Transverse colon (tissue), 4 donors: ENCODE data around the gene PNISR. TPM values are rescaled to one million over a fixed set of nuclear protein-coding genes. Genes with fewer than 3 reads are reported as not detected.

Experiments
- DNase-seq: peaks from one replicate; pipeline ENCODE4 v3.0.0-alpha.2; 2019
- H3K27ac ChIP-seq, 4 donors: fragments of 200-600 bp; sonication (generic); 2 replicates each; pipeline ENCODE4 v1.5.1; 2016 to 2018; ENCODE audit warnings: inconsistent platforms in 4 of 4
- H3K27me3 ChIP-seq: fragments of 200-600 bp; sonication (generic); 2 replicates; pipeline ENCODE4 v1.5.1; 2017; ENCODE audit warnings: inconsistent platforms
- H3K36me3 ChIP-seq, 4 donors: fragments of 200-600 bp; sonication (generic); 2 replicates each; pipeline ENCODE4 v1.5.1; 2017 to 2019; ENCODE audit warnings: inconsistent platforms in 4 of 4
- H3K4me1 ChIP-seq, 4 donors: fragments of 200-600 bp; sonication (generic); 2 replicates each; pipeline ENCODE4 v1.5.1; 2017 to 2020; ENCODE audit warnings: inconsistent platforms in 4 of 4
- H3K4me3 ChIP-seq, 4 donors: fragments of 200-600 bp; sonication (generic); 1 replicate in 1 of 4; 2 replicates in 3 of 4; pipeline versions ENCODE4 v1.5.1 to v1.6.1; 2017 to 2019; ENCODE audit warnings: inconsistent platforms in 4 of 4
- H3K9me3 ChIP-seq, 2 donors: fragments of 200-600 bp; sonication (generic); 2 replicates each; pipeline ENCODE4 v1.5.1; 2017 to 2019; ENCODE audit warnings: inconsistent platforms in 2 of 2
- EP300 ChIP-seq: sonication (generic); formaldehyde crosslinking; IDR thresholded peaks from one replicate; pipeline ENCODE4 v1.6.1; 2017; ENCODE audit warnings: antibody characterized with exemption, low read depth
- POLR2A ChIP-seq: fragments of 450-650 bp; IDR thresholded peaks from one replicate; pipeline ENCODE4 v1.6.1; 2016; ENCODE audit warnings: antibody characterized with exemption, mild to moderate bottlenecking, moderate library complexity
- POLR2AphosphoS5 ChIP-seq, 3 donors: sonication (generic); formaldehyde crosslinking; IDR thresholded peaks; one replicate each; pipeline ENCODE4 v1.6.1; 2016; ENCODE audit warnings: antibody characterized with exemption in 3 of 3
- WGBS, 2 donors: methylation state at CpG; one replicate each; pipeline ENCODE4 v1.1.5; 2018; ENCODE audit warnings: low coverage in 1 of 2; 5-methylcytosine and 5-hydroxymethylcytosine counted together
- in situ Hi-C, 4 donors: fragments of 200-750 bp; cut with MboI; loops; one replicate each; pipeline versions ENCODE4 v1.15.0 to v1.15.1; 2017; ENCODE audit warnings: low sequenced_read_pairs in 3 of 4, low pct_ligation_motif_present in 1 of 4, low pct_unique_long_range_greater_than_20kb in 1 of 4
- intact Hi-C: fragments of 100-400 bp; cut with DNase I; formaldehyde crosslinking; loops from one replicate; pipeline ENCODE4 v1.15.1; 2023; ENCODE audit warnings: low total_unique reads
- total RNA-seq, 4 donors: library from RNA; depleted of rRNA; stranded (reverse); fragments of >200 nt; gene quantifications; one replicate each; pipeline ENCODE4 v1.1.0, GENCODE V29; 2016
- TF ChIP-seq, protein P1 (sequence below), 5 experiments: fragments of 200-600 bp in 3 of 5; fragments of 450-650 bp in 2 of 5; sonication (generic) in 3 of 5; IDR thresholded peaks; 1 replicate in 2 of 5; 2 replicates in 3 of 5; pipeline ENCODE4 v1.5.1; 2016 to 2017; ENCODE audit warnings: antibody characterized with exemption in 5 of 5, inconsistent platforms in 3 of 5, mild to moderate bottlenecking in 2 of 5, moderate library complexity in 1 of 5

PNISR gene
- total RNA-seq, 4 donors from 2014 or later = 118 to 374 (median 219) TPM

- Histone ChIP-seq H3K27ac (no peak overlapping the region), H3K9me3 (no peaks in the 10 kb centered on the region), H3K27me3 (no peaks in the 10 kb centered on the region), H3K36me3 (no peaks in the 10 kb centered on the region), H3K4me3 (no peak overlapping the region), H3K4me1 (no peaks in the 10 kb centered on the region)
- DNase-seq = no peak
- intact Hi-C loops = no loop called here
- TF ChIP-seq, protein P1, sequence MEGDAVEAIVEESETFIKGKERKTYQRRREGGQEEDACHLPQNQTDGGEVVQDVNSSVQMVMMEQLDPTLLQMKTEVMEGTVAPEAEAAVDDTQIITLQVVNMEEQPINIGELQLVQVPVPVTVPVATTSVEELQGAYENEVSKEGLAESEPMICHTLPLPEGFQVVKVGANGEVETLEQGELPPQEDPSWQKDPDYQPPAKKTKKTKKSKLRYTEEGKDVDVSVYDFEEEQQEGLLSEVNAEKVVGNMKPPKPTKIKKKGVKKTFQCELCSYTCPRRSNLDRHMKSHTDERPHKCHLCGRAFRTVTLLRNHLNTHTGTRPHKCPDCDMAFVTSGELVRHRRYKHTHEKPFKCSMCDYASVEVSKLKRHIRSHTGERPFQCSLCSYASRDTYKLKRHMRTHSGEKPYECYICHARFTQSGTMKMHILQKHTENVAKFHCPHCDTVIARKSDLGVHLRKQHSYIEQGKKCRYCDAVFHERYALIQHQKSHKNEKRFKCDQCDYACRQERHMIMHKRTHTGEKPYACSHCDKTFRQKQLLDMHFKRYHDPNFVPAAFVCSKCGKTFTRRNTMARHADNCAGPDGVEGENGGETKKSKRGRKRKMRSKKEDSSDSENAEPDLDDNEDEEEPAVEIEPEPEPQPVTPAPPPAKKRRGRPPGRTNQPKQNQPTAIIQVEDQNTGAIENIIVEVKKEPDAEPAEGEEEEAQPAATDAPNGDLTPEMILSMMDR (IDR thresholded peaks at IDR 0.05) = no peak
- TF ChIP-seq POLR2A (no peak), EP300 (no peak), POLR2AphosphoS5 (IDR thresholded peaks at IDR 0.05) (no peak)
- in situ Hi-C loops = no loop called here
- WGBS, 2 donors = 67 to 84% methylated on average over 3 of the region's 3 CpGs
Observed at GRCh38 chr6:99384507-99384906, 40.6 kb downstream of the PNISR start.

DNA sequence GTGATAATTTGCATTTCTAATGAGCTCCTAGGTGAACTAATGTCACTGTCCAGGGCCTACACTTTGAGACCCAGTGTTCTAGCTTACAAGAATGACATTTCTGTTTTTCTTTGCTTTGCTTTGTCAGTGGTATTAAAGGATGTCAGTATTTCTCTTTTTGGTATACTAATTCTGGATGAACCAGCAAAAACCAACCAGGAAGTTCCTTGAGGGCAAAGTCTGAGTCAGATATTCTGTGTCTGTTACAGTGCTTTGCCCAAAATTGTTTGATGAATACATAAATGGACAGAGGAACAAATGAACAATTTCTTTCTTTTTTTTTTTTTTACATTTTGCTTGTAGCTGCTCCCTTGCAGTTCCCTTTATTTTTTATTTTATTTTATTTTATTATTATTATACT is 46.5 kb downstream of the PNISR start:
- Histone ChIP-seq H3K4me1 (no peaks in the 10 kb centered on the region), H3K36me3 (no peaks in the 10 kb centered on the region), H3K27ac (no peak overlapping the region), H3K4me3 (no peak overlapping the region), H3K27me3 (no peaks in the 10 kb centered on the region), H3K9me3 (no peaks in the 10 kb centered on the region)
- no peak for TF ChIP-seq POLR2AphosphoS5 (IDR thresholded peaks at IDR 0.05)
- TF ChIP-seq, protein P1 (IDR thresholded peaks at IDR 0.05) = no peak
- no peak for TF ChIP-seq EP300
- no peak for TF ChIP-seq POLR2A
- DNase-seq = no peak
- intact Hi-C loops (no loop called here), in situ Hi-C loops (no loop called here)

DNA sequence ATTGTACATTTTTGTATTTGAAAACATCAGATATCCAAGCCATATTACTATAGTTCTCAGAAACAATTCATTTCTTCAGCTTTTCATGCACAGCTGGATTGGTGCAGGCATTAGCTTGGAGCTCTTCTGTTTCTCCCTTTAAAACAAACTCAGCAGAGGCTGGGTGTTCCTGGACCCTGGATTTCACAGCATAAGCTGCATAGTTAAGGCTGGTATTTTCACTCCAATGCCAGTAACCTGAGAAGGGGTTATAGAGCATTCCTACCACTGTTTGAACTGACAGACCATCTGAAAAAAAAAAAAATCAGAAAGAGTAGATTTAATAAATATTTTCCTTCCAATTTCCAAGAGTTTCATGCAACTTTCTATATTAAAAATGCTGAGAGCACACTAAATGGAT is 55.6 kb downstream of the PNISR start:
- no peak overlapping the region for H3K4me3 ChIP-seq
- TF ChIP-seq POLR2A (no peak), POLR2AphosphoS5 (IDR thresholded peaks at IDR 0.05) (no peak), EP300 (no peak)
- TF ChIP-seq, protein P1 (IDR thresholded peaks at IDR 0.05) = no peak
- H3K27me3 ChIP-seq = no peaks in the 10 kb centered on the region
- DNase-seq = no peak
- no peaks in the 10 kb centered on the region for H3K4me1 ChIP-seq
- intact Hi-C loops = no loop called here
- no peaks in the 10 kb centered on the region for H3K9me3 ChIP-seq
- in situ Hi-C loops = no loop called here
- H3K27ac ChIP-seq = no peak overlapping the region
- H3K36me3 ChIP-seq = no peaks in the 10 kb centered on the region

GRCh38 chr6:99366852-99367251 is 58.3 kb downstream of the PNISR start:
- Histone ChIP-seq H3K36me3 (no peaks in the 10 kb centered on the region), H3K27me3 (no peaks in the 10 kb centered on the region), H3K4me1 (no peaks in the 10 kb centered on the region), H3K27ac (no peak overlapping the region), H3K9me3 (no peaks in the 10 kb centered on the region), H3K4me3 (no peak overlapping the region)
- DNase-seq = no peak
- TF ChIP-seq, protein P1 (IDR thresholded peaks at IDR 0.05) = no peak
- TF ChIP-seq EP300 (no peak), POLR2A (no peak), POLR2AphosphoS5 (IDR thresholded peaks at IDR 0.05) (no peak)
- 95 to 100% methylated on average over 2 of the region's 2 CpGs for WGBS, 2 donors
- intact Hi-C loops (no loop called here), in situ Hi-C loops (no loop called here)
